ENCODE measurements around the gene DAZAP2. TPM values are rescaled to one million over a fixed set of nuclear protein-coding genes. Genes with fewer than 3 reads are reported as not detected.

The DAZAP2 gene
- total RNA-seq, 6 donors from 2014 or later, result 182 to 492 (median 236) TPM

Other genes with a start within 250 kb of the DAZAP2 start
- gene SLC11A2, start 212.4 kb upstream of the DAZAP2 start, total RNA-seq, result 100 to 1,000 TPM in 1 of 6 donors, 10 to 100 TPM in 5; 67.3 to 110 (median 87.0) TPM
- gene LETMD1, start 190.5 kb upstream of the DAZAP2 start, total RNA-seq, result 10 to 100 TPM; 36.3 to 98.9 (median 58.1) TPM
- gene CSRNP2, start 155.2 kb upstream of the DAZAP2 start, total RNA-seq, result 10 to 100 TPM; 20.3 to 29.6 (median 23.5) TPM
- gene TFCP2, start 65.7 kb upstream of the DAZAP2 start, total RNA-seq, result 10 to 100 TPM in 5 of 6 donors, 1 to 10 TPM in 1; 9.6 to 23.3 (median 20.0) TPM
- gene POU6F1, start 20.8 kb upstream of the DAZAP2 start, total RNA-seq, result 10 to 100 TPM in 4 of 6 donors, 1 to 10 TPM in 2; 6.8 to 28.3 (median 12.9) TPM
- 10 to 100 TPM; 25.1 to 58.2 (median 28.8) TPM for gene SMAGP, start 31.6 kb downstream of the DAZAP2 start, total RNA-seq
- 10 to 100 TPM; 16.5 to 54.5 (median 30.6) TPM for gene BIN2, start 85.3 kb downstream of the DAZAP2 start, total RNA-seq
- not detected for gene CELA1, start 107.9 kb downstream of the DAZAP2 start, total RNA-seq
- gene GALNT6, start 152.6 kb downstream of the DAZAP2 start, total RNA-seq, result 10 to 100 TPM in 5 of 6 donors, 1 to 10 TPM in 1; 8.3 to 56.6 (median 21.3) TPM
- gene SLC4A8, start 186.0 kb downstream of the DAZAP2 start, total RNA-seq, result 10 to 100 TPM in 1 of 6 donors, 1 to 10 TPM in 5; 2.3 to 13.5 (median 7.4) TPM